HG03045 (cell line): ENCODE measurements around the gene CD96.
"Not testable (repeated sequence)": the region's sequence is repeated elsewhere in the genome, so short reads cannot be mapped to it uniquely, and the experiment has no call there.

ENCODE experiments used
- ATAC-seq: cut with Tn5 transposase; IDR thresholded peaks from one replicate; pipeline ENCODE4 v1.9.1; 2021; ENCODE audit warnings: mild to moderate bottlenecking, moderate library complexity; ENCODE audit not compliant: unreplicated experiment

Gene CD96

DNA sequence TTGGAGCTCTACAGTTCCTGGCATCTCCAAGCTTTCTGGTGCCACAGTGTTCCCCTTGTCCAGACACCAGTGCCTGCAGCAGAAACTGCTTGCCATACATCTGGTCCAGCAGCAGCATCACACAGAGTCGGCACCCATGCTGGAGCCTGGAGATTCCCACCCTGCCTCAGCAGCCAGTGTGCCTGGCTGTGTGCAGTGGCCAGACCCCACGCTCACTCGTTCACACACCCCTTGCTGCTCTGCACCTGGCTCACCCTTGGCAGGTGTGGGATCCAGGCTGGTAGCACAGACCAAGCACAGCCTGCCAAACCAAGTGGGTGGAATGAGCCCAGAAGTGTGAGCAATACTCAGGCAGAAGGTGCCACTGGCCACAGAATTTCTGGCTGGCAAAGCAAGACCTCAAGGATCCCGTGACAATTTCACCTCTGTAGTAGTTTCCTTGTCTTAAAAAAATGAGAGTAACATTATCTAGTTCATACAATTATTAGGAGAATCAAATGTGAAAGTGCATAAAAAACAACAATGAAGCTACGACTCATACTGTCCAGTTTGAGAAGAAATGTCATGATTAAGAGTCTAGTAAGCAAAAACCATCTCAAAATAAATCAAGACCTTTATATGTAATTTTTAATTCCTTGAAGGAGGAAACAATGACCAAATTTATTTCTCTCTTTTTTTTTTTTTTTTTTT is 76.1 kb downstream of the CD96 start:
- no peak for ATAC-seq

GRCh38 chr3:111618945-111619344 is 76.9 kb downstream of the CD96 start:
- ATAC-seq, result no peak

DNA sequence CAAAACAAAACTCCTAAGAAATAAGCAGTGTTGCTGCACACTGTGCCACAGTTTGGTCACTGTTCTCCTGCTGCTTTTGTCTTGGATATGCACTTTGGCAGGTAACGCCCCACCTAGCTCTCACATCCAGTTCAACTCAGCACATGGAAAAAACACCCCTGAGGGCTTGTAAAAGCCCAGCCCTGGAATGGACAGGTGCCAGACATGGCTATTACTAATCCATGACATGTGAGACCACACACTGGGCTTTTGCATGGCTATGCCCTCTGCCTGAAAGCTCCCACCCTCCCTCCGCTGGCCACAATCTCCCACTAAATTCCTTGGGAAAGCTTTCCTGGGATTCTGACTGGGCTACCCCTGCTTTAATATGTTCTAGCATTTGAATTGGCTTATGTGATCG is 77.8 kb downstream of the CD96 start:
- ATAC-seq, result no peak

DNA sequence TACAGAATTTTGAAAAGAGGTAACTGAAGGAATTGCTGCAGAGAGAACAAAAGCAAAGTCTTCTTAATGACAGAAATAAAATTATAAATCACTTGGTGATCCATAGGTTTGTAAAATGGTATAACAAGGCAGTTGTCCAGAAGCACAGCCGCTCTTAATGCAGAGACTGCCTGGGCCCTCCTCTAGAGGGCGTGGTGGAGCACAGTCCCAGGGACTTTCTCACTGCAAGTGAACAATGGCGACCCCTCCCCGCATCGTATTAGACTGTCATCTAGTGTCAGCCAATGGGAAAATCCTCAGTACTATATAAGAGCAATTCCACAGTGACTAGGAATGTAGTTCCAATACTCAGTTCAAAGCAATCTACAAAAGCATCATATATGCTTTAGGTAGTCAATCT is 79.5 kb downstream of the CD96 start:
- no peak for ATAC-seq

DNA sequence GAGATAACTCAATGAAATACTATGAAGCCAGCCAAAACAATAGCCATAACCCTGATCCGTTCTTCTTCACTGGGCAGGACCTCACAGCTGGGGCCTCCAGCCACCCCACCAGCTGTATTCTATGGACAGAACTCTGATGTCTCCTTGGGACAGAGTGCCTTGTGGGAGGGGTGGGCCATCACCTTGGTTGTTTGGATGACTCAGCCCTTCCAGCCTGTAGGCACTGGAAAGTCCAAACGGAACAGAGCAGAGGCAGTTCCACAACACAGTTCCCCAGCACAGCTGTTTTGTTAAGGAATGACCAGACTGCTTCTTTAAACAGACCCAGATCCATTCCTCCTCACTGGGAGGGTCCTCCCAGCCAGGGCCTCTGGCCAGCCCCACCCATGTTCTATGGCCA is 85.1 kb downstream of the CD96 start:
- no peak for ATAC-seq

GRCh38 chr3:111629018-111629417 is 87.0 kb downstream of the CD96 start:
- not testable (repeated sequence) for ATAC-seq

DNA sequence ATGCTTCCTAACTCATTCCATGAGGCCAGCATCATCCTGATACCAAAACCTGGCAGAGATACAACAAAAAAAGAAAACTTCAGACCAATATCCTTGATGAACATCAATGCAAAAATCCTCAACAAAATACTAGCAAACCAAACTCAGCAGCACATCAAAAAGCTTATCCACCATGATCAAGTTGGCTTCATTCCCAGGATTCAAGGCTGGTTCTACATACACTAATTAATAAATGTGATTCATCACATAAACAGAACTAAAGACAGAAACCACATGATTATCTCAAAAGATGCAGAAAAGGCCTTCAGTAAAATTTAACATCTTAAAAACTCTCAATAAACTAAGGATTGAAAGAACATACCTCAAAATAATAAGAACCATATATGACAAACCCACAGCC is 88.6 kb downstream of the CD96 start:
- ATAC-seq, result not testable (repeated sequence)

DNA sequence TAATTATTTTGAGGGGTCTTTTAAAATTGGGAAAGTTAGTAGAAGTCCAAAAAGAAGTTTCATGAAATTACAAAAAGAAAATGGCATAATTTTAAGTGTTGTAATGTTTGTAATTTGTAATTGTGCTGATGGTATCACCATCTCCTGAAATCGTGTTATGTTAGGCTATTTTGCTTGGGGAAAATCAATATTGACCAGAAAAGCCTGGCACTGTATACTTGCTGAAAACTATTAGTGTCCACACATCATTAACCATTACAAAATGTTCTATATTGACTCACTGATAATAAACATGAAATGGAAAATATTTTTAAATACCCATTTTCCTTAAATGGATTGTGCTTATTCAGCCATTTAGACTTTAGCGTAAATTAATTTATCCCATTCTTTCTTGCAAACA is 93.4 kb downstream of the CD96 start:
- no peak for ATAC-seq

DNA sequence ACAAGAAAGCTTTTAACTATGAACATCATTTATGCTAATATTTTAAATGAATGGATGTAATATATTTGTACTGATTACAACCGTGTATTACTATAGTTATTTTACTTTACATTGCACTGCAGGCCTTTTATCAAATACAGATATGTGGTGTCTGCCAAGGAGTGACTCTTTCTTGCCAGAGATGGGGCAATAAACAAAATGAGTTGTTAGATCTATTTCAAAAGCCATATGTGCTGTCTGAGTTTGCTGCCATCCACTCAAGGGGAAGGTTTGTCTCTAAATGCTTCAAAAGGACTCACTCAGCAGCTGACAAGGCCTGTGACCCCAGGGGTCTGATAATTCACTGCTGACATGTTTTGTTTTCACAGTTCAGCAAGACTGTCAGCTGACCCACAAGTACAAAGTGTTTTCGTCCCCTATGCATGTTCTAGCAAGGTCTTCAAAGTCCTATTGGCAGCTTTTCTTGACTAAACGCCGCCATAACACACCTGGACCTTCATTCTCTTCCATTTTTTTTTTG is 94.4 kb downstream of the CD96 start:
- no peak for ATAC-seq

GRCh38 chr3:111639316-111639715 is 97.3 kb downstream of the CD96 start:
- ATAC-seq, result no peak

- ATAC-seq, result no peak
These were observed 107.1 kb downstream of the CD96 start for GRCh38 chr3:111648991-111649579.

DNA sequence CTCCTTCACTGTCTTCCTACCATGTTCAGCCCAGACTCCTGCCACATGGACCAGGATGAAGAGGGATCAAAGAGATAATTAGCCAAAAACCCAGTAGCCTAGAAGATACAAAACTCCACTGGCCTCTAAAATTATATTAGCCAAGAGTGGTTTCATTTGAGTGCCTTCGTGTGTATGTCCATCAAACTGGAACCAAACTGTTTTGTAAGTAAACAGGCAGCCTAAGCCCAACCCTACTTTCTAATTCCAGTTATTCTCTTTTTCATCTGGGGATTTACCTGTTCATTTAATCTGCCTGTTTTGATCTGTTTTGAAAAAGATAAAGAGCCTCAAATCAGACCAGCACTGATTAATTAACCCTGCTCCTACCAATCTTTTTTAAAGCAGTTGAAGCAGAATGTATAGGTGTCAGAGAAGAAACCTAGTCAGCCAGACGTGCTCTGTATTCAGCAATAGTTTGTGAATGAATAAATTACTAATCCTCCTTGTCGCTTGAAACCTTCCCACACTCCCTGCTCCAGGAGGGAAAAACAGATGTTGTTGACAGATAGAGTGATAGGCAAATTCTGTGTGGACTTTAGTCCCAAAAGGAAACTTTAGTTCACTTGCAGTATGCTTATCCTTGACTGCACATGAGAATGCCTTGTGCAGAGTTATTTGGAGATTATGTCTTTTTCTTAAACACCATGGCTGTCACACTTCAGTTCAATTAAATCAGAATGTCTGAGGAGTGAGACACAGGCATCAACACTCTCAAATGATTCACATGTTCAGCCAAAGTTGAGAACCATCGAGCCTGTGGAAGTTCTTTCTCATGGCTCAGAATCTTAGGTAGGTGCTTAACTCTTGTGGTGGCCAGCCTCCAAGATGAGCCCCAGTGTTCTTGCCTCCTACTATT is 108.6 kb downstream of the CD96 start:
- no peak for ATAC-seq

DNA sequence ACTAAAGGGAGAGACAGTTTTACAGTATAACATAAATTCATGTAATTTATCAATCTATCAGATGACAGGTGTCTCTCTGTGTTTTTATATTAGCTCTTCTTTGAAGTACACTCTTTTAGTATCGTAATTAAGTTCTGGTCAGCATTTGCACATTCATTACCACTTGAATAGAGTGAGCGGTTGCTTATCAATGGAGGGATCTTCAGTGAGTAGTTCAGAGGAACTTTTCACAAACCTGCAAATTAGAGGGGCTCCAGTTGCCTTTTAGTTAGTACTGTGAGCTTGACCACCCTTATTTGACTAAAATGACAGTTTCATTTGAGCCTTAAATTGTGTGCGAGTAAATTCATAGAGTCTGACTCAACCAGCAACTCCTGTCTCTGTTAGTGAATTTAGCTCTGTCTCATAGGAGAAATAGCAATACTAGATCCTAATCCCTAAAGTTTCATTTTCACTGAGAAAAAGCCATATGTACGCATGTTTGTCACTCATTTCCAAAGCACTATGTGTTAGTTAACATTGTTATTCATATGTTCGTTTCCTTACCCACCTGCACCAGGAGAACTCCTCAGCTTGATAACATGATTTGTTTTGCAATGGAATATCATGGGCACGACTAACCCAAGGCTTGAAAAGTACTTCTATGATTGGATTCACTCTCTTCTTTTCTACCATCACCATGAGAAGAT is 110.6 kb downstream of the CD96 start:
- ATAC-seq, result no peak

- no peak for ATAC-seq
These were observed 111.8 kb downstream of the CD96 start for GRCh38 chr3:111653766-111654165.

DNA sequence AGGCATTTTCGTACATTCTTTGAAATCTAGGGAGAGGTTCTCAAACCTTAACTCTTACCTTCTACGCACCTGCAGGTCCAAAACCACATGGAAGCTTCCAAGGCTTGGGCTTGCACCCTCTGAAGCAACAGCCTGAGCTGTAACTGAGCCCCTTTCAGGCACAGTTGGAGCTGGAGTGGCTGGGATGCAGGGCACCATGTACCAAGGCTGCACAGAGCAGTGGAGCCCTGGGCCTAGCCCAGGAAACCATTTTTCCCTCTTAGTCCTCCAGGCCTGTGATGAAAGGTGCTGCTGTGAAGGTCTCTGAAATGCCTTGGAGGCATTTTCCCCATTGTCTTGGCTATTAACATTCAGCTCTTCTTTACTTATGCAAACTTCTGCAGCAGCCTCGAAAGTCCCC is 120.0 kb downstream of the CD96 start:
- no peak for ATAC-seq

DNA sequence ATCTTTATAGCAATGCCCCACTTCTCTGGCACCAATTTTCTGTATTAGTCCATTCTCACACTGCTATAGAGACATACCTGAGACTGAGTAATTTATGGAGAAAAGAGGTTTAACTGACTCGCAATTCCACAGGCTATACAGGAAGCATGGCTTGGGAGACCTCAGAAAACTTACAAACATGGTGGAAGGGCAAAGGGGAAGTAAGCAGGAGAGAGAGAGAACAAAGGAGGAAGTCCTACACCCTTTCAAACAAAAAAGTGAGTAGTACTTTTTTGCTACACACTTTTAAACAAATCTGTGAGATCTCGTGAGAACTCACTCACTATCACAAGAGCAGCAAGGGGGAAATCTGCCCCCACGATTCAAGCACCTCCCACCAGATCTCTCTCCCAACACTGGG is 120.9 kb downstream of the CD96 start:
- no peak for ATAC-seq

- no peak for ATAC-seq
These were observed 124.2 kb downstream of the CD96 start for GRCh38 chr3:111666041-111666735.

GRCh38 chr3:111667170-111667569 is 125.2 kb downstream of the CD96 start:
- no peak for ATAC-seq

DNA sequence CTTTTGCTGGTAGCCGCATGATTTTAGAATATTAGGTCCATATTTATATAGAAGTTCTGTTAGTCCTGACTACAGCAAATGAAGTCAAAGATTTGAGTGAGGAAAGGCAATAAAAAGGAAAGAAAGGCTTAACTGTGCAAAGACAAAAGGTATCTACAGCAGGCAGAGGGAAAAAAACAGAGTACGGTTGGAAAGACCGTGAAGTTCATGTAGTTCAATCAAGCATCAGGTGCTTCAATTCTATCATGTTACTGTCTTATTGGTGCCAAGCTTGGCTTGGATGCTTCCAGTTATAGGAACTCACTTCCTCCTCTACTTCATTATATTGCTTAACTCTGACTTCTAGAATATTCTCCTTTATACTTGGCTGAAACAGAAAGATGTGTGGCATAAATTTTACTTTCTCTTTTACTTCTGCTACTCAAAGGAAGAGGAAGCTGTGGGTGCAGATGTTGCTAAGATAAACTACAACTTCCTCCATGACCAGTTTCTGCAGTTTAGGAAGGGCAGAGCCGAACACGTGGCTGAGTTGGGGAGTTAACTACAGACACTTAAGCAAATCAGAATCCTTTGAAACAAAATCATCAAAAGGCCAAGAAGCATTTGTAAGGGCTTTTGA is 125.7 kb downstream of the CD96 start:
- ATAC-seq, result peak; percentile 95

GRCh38 chr3:111668326-111668725 is 126.3 kb downstream of the CD96 start:
- ATAC-seq, result no peak
